HG02943 (cell line): Measurements from ENCODE around the gene NISCH.

ENCODE experiments used
- ATAC-seq: cut with Tn5 transposase; IDR thresholded peaks from one replicate; pipeline ENCODE4 v1.9.1; 2021; ENCODE audit warnings: mild to moderate bottlenecking, low read depth, moderate library complexity; ENCODE audit not compliant: unreplicated experiment

NISCH gene

GRCh38 chr3:52534281-52535183, 79.1 kb downstream of the NISCH start:
- no peak for ATAC-seq

DNA sequence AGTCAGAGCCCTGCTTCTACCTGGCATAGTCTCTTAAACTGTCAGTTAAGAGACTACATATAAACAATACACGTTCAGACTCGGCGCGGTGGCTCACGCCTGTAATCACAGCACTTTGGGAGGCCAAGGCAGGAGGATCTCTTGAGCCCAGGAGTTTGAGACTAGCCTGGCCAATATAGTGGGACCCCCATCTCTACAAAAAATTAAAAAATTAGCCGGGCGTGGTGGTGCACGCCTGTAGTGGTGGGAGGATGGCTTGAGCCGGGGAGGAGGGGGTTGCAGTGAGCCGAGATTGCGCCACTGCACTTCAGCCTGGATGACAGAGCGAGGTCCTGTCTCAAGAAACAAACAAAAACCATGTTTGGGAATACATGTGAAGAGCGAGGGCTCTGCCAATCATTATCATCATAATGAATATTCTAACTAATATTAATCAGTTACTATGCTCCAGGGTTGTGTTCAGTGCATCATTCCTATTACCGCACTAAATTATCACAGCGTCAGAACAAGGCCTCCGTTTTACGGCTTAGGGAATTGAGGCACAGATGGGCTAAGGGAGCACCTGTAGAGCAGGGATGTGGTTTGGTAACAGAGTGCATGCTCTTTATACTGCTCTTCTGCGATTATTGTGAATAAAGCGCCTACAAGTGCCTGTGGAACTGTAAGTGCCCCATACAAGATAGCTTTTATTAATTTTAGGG, 80.2 kb downstream of the NISCH start:
- ATAC-seq, result no peak

DNA sequence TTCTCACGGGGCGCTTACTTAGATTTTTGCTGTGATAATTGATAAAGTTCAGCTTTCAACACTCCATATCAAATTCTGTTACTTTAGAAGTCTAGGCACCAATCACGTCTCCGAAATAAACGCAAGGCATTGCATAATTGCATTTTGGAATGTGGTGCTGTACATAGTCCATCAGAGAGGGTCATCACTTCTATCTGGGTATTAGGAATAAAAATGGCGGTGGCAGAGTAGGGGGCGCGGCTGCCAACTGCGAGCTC, 80.6 kb downstream of the NISCH start:
- ATAC-seq, result no peak

DNA sequence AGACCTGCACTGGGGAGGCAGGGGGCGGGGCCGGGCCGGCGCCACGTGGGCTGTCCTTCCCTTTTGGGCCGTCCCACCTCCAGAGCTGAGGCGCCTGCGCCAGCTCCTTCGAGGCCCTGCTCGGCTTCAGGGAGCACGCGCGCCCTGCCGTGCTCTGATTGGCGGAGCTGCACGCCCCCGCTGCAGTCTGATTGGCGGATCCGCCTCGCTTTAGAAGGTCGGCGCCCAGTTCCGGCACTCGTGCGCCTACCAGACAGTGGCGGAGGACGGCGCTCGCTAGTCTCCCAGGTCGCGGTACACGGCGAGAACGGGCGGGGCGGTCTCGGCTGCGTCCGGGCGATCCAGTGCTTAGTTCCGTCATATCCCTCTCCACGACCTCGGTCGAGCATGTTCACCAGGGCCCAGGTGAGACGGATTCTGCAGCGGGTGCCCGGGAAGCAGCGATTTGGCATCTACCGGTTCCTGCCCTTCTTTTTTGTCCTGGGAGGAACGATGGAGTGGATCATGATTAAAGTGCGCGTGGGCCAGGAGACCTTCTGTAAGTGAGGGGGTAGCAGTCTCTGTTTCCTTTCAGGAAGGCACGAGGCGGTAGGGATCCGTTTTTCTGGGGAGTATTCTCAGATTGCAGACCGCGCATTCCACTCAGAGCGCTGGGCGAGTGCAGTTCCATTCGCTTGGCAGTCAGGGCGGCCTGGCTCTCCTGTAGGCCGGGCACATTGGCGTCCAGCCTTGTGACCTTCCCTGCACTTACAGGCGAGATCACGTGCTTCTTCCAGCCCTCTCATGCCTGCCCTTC, 81.2 kb downstream of the NISCH start, which contains the start of gene UQCC5:
Gene UQCC5 (plus strand): TSS at position 237 of the 796 bp plus-strand sequence. CDS start 151 bp downstream, at position 388.
- peak; percentile 82 for ATAC-seq

GRCh38 chr3:52537165-52537620, 81.8 kb downstream of the NISCH start:
- no peak for ATAC-seq

GRCh38 chr3:52537726-52538421, 82.5 kb downstream of the NISCH start:
- ATAC-seq, result no peak

- no peak for ATAC-seq
These were observed 83.7 kb downstream of the NISCH start for GRCh38 chr3:52539010-52539653.

GRCh38 chr3:52541050-52541449, 85.6 kb downstream of the NISCH start:
- ATAC-seq, result no peak
